ENCODE data around the gene IFNA17. TPM values are rescaled to one million over a fixed set of nuclear protein-coding genes. Genes with fewer than 3 reads are reported as not detected.

IFNA17 gene
- total RNA-seq, 6 experiments from 2014 or later: not detected

- no peak overlapping the region for H3K27ac Mint-ChIP-seq
- no peak for TF ChIP-seq CTCF (IDR thresholded peaks at IDR 0.05)
- no peaks in the 10 kb centered on the region for H3K36me3 Mint-ChIP-seq (ENCODE audit: low read depth)
- no peak for DNase-seq
- H3K4me3 Mint-ChIP-seq: no peak overlapping the region
- no peaks in the 10 kb centered on the region for H3K9me3 Mint-ChIP-seq
- H3K27me3 Mint-ChIP-seq (ENCODE audit: insufficient read depth): peaks cover 37% of the 10 kb centered on the region
- H3K4me1 Mint-ChIP-seq (ENCODE audit: low read depth): peaks cover 6% of the 10 kb centered on the region
These were observed 27.7 kb upstream of the IFNA17 start for GRCh38 chr9:21255538-21256212.

- H3K27me3 Mint-ChIP-seq (ENCODE audit: insufficient read depth): peaks cover 36% of the 10 kb centered on the region
- DNase-seq: peak; percentile 29
These were observed 24.9 kb upstream of the IFNA17 start for GRCh38 chr9:21252721-21253547.

GRCh38 chr9:21251638-21252037 is 23.6 kb upstream of the IFNA17 start:
- Mint-ChIP-seq H3K4me3 (no peak overlapping the region), H3K9me3 (no peaks in the 10 kb centered on the region), H3K27me3 (ENCODE audit: insufficient read depth) (peaks cover 32% of the 10 kb centered on the region), H3K36me3 (ENCODE audit: low read depth) (no peaks in the 10 kb centered on the region), H3K27ac (no peak overlapping the region), H3K4me1 (ENCODE audit: low read depth) (peaks cover 6% of the 10 kb centered on the region)
- DNase-seq: no peak
- TF ChIP-seq CTCF (IDR thresholded peaks at IDR 0.05): no peak

More at GRCh38 chr9:21252721-21253547, 24.9 kb upstream of the IFNA17 start:
- H3K27ac Mint-ChIP-seq: no peak overlapping the region
- H3K4me1 Mint-ChIP-seq (ENCODE audit: low read depth): peaks cover 6% of the 10 kb centered on the region
- H3K9me3 Mint-ChIP-seq: no peaks in the 10 kb centered on the region
- H3K36me3 Mint-ChIP-seq (ENCODE audit: low read depth): no peaks in the 10 kb centered on the region
- peak overlapping the region; percentile 51 for H3K4me3 Mint-ChIP-seq
- TF ChIP-seq CTCF (IDR thresholded peaks at IDR 0.05): peak; percentile 81

DNA sequence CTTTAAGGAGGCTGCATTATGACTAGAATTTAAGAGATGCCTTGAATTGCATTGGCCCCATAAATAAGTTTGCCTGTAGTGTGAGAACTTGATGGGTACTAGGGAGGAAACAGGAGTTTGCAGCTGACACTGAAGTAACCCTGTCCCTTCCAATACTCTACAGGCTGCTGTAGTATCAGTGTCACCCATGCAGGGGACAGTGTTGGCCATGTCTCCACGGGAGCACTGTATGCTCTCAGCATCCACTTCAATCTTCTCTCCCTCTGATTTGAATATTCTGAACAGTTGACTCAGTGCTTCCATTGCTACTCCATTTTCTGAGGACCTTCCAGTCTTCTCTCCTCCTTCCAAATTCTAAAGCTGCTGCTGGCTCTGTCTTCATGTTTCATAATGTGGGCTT is 23.2 kb upstream of the IFNA17 start:
- TF ChIP-seq CTCF (IDR thresholded peaks at IDR 0.05): no peak
- no peak for DNase-seq
- peaks cover 28% of the 10 kb centered on the region for H3K27me3 Mint-ChIP-seq (ENCODE audit: insufficient read depth)
- H3K36me3 Mint-ChIP-seq (ENCODE audit: low read depth): no peaks in the 10 kb centered on the region
- no peak overlapping the region for H3K27ac Mint-ChIP-seq
- no peaks in the 10 kb centered on the region for H3K9me3 Mint-ChIP-seq
- peaks cover 6% of the 10 kb centered on the region for H3K4me1 Mint-ChIP-seq (ENCODE audit: low read depth)
- no peak overlapping the region for H3K4me3 Mint-ChIP-seq

DNA sequence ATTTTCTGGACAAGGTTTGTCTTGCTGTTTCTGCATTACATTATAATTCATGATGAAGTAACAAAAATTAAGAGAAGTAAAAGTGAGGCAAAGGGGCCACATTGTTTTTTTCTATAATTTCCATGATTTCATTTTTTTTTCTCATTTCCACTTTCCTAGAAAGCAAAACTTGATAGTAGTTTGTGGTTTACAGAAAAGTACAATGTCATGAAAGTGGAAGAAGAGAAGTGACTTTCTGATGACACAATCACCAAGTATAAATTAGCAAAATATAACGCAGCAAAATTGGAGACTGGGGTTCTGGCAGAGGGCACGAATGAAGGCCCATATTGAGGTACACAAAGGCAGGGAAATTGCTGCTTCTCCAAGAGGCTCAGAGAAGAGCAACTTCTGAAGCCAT is 16.8 kb upstream of the IFNA17 start:
- no peak overlapping the region for H3K27ac Mint-ChIP-seq
- no peak for TF ChIP-seq CTCF (IDR thresholded peaks at IDR 0.05)
- H3K9me3 Mint-ChIP-seq: no peaks in the 10 kb centered on the region
- no peak overlapping the region for H3K4me3 Mint-ChIP-seq
- H3K27me3 Mint-ChIP-seq (ENCODE audit: insufficient read depth): peaks cover 8% of the 10 kb centered on the region
- no peaks in the 10 kb centered on the region for H3K4me1 Mint-ChIP-seq (ENCODE audit: low read depth)
- H3K36me3 Mint-ChIP-seq (ENCODE audit: low read depth): no peaks in the 10 kb centered on the region
- DNase-seq: no peak
